Ovary (tissue), 9 donors: Measurements from ENCODE around the gene MMP24OS. TPM values are rescaled to one million over a fixed set of nuclear protein-coding genes. Genes with fewer than 3 reads are reported as not detected.
"Not testable (repeated sequence)": the region's sequence is repeated elsewhere in the genome, so short reads cannot be mapped to it uniquely, and the experiment has no call there.

Experiments used
- DNase-seq, 5 donors: peaks; one replicate each; pipeline ENCODE4 v3.0.0-alpha.2; 2019 to 2020
- H3K27ac ChIP-seq, 2 donors: fragments of 200-600 bp; one replicate each; pipeline versions ENCODE4 v1.5.1 to v1.8.0; 2019 to 2022
- H3K27me3 ChIP-seq: fragments of 200-600 bp; one replicate; pipeline ENCODE4 v1.8.0; 2022
- H3K36me3 ChIP-seq: fragments of 200-600 bp; sonication (generic); one replicate; pipeline ENCODE4 v1.5.1; 2019
- H3K4me1 ChIP-seq: one replicate; pipeline ENCODE4 v1.8.1; 2013; ENCODE audit warnings: mild to moderate bottlenecking, moderate library complexity; ENCODE audit not compliant: insufficient read depth
- H3K4me3 ChIP-seq: fragments of 200-600 bp; sonication (generic); one replicate; pipeline ENCODE4 v1.5.1; 2017
- H3K9me3 ChIP-seq, 2 donors: fragments of 200-600 bp in 1 of 2; sonication (generic) in 1 of 2; one replicate each; pipeline versions ENCODE4 v1.5.1 to v1.8.1; 2013 to 2019; ENCODE audit warnings: mild to moderate bottlenecking in 1 of 2, moderate library complexity in 1 of 2
- EP300 ChIP-seq: sonication (generic); formaldehyde crosslinking; IDR thresholded peaks from one replicate; pipeline ENCODE4 v1.6.1; 2017; ENCODE audit warnings: antibody characterized with exemption
- POLR2A ChIP-seq: fragments of 450-650 bp; IDR thresholded peaks from one replicate; pipeline ENCODE4 v1.6.1; 2017; ENCODE audit warnings: antibody characterized with exemption, mild to moderate bottlenecking, moderate library complexity
- WGBS, 3 donors: extraction: QIAGEN DNeasy Blood & Tissue Kit in 1 of 3; methylation state at CpG; one replicate each; pipeline versions ENCODE4 v1.1.5 to v1.1.7; 2013 to 2017; 5-methylcytosine and 5-hydroxymethylcytosine counted together
- intact Hi-C, 4 donors: fragments of 100-400 bp; cut with DNase I; formaldehyde crosslinking; loops; one replicate each; pipeline versions ENCODE4 v1.11.0 to v1.15.1; 2022 to 2023
- polyA plus RNA-seq, 2 donors: library from polyadenylated mRNA; stranded (reverse); fragments of 200-250 nt in 1 of 2; fragments of 350-450 nt in 1 of 2; fragmentation: Illumina TruSeq in 1 of 2; extraction: RNeasy Lipid Tissue Mini Kit (QIAGEN cat#74804) in 1 of 2; gene quantifications; one replicate each; pipeline ENCODE4 v1.2.3, GENCODE V29; 2013 to 2014
- total RNA-seq, 7 donors: library from RNA; depleted of rRNA in 2 of 7; stranded (reverse); fragments of >200 nt in 2 of 7; fragmentation: NEBNext Ultra II Directional in 3 of 7; extraction: Animal tissue kit (Norgen Biotek cat#: 25700) in 3 of 7; gene quantifications; one replicate each; pipeline versions ENCODE4 v1.1.0 to v1.2.4, GENCODE V29; 2016 to 2023
- TF ChIP-seq, protein P1 (sequence below), 3 donors: fragments of 450-650 bp in 2 of 3; fragments of 200-600 bp in 1 of 3; IDR thresholded peaks; one replicate each; pipeline versions ENCODE4 v1.5.1 to v1.8.0; 2016 to 2022; ENCODE audit warnings: antibody characterized with exemption in 3 of 3, mild to moderate bottlenecking in 1 of 3
- donor health status: DM: no; HTN: no; CAD: no; lungs with moderate emphysema.
- donor health status: DM: no; HTN: no; CAD: no.
- donor health status: Bipolar disorder and iron deficiency.
- donor health status: DM: yes; HTN: yes; CAD: no.
- donor health status: DM: no; HTN: no; CAD: no.
- donor health status: DM: yes; HTN: yes; CAD: no.

MMP24OS gene
- total and polyA plus RNA-seq, 9 donors, result 20.5 to 77.7 (median 57.8) TPM

DNA sequence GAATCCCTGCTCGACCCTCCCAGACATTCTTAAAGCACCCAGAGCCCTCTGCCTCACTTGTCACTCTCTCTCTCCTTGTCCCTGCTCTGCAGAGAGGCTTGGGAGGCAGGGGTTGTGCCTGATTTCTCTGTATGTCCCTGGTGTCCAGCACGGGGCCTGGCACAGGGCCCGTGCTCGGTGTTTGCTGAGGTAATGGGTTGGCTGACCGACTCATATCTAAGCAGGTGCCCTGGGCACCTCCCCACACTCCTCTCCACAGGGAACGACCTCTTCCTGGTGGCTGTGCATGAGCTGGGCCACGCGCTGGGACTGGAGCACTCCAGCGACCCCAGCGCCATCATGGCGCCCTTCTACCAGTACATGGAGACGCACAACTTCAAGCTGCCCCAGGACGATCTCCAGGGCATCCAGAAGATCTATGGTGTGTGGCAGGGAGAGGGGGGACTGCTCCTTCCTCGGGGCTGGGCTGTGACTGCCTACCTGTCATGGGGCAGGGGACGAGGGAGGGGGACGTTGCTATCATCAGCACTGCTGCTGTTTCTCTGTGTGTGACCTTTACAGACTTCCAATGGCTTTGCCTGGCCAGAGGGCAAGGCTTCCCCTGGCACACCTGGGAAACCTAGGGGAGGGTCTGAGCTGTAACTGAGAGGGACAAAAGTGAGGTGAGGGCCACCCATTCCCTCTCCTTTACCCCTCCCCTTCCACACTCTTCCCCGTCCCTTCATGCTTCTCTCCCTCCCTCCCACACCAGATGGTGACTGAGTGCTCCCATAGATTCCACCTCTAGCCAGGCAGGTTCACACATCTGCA lies 14.2 kb downstream of the MMP24OS start:
- no peak overlapping the region for H3K4me3 ChIP-seq
- no peak for DNase-seq
- TF ChIP-seq, protein P1, sequence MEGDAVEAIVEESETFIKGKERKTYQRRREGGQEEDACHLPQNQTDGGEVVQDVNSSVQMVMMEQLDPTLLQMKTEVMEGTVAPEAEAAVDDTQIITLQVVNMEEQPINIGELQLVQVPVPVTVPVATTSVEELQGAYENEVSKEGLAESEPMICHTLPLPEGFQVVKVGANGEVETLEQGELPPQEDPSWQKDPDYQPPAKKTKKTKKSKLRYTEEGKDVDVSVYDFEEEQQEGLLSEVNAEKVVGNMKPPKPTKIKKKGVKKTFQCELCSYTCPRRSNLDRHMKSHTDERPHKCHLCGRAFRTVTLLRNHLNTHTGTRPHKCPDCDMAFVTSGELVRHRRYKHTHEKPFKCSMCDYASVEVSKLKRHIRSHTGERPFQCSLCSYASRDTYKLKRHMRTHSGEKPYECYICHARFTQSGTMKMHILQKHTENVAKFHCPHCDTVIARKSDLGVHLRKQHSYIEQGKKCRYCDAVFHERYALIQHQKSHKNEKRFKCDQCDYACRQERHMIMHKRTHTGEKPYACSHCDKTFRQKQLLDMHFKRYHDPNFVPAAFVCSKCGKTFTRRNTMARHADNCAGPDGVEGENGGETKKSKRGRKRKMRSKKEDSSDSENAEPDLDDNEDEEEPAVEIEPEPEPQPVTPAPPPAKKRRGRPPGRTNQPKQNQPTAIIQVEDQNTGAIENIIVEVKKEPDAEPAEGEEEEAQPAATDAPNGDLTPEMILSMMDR (IDR thresholded peaks at IDR 0.05), result no peak
- TF ChIP-seq EP300 (no peak), POLR2A (no peak)
- no peaks in the 10 kb centered on the region for H3K27me3 ChIP-seq
- WGBS, 3 donors, result 68 to 69% (median 69%) methylated on average over 17 of the region's 17 CpGs
- H3K27ac ChIP-seq, result no peak overlapping the region
- H3K9me3 ChIP-seq, result no peaks in the 10 kb centered on the region
- no peaks in the 10 kb centered on the region for H3K4me1 ChIP-seq
- no peaks in the 10 kb centered on the region for H3K36me3 ChIP-seq
- intact Hi-C loops, result no loop called here

DNA sequence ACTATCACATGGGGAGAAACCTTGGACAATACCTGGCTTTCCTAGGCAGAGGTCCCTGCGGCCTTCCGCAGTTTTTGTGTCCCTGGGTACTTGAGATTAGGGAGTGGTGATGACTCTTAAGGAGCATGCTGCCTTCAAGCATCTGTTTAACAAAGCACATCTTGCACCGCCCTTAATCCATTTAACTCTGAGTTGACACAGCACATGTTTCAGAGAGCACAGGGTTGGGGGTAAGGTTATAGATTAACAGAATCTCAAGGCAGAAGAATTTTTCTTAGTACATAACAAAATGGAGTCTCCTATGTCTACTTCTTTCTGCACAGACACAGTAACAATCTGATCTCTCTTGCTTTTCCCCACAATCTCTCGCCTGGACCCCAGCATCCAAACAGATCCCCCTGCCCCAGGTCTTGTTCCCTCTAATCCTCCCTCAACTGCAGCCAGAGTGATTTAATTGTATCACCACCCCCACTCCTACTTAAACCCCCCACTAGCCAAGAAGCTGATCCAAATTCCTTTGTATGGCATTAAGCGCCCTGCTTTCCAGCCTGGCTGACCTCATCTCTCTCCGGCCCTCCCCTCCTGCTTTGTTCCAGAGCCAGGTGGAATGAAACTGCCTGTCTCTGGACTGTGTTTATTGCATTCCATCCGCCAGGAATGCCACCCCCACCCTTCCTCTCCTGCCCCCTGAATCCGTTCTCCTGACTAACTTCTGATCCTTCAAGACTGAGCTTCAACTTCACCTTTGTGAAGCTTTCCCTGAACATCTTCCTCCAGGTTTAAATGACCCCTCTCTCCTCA lies 15.0 kb downstream of the MMP24OS start:
- WGBS, 3 donors, result 26 to 43% (median 30%) methylated on average over 5 of the region's 8 CpGs
- H3K4me1 ChIP-seq, H3K27ac ChIP-seq, intact Hi-C loops, DNase-seq, H3K4me3 ChIP-seq, H3K27me3 ChIP-seq, H3K9me3 ChIP-seq, H3K36me3 ChIP-seq: not testable (repeated sequence)

DNA sequence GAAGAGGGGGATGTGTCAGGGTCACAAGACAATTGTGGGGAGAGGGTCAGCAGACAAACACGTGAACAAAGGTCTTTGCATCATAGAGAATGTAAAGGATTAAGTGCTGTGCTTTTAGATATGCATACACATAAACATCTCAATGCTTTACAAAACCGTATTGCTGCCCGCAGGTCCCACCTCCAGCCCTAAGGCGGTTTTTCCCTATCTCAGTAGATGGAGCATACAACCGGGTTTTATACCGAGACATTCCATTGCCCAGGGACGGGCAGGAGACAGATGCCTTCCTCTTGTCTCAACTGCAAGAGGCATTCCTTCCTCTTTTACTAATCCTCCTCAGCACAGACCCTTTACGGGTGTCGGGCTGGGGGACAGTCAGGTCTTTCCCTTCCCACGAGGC lies 15.6 kb downstream of the MMP24OS start:
- H3K4me3 ChIP-seq, H3K9me3 ChIP-seq, H3K27ac ChIP-seq, H3K27me3 ChIP-seq, H3K4me1 ChIP-seq, H3K36me3 ChIP-seq, intact Hi-C loops, DNase-seq: not testable (repeated sequence)
- WGBS, 3 donors, result 83% methylated on average over 7 to 8 of the region's 10 CpGs

DNA sequence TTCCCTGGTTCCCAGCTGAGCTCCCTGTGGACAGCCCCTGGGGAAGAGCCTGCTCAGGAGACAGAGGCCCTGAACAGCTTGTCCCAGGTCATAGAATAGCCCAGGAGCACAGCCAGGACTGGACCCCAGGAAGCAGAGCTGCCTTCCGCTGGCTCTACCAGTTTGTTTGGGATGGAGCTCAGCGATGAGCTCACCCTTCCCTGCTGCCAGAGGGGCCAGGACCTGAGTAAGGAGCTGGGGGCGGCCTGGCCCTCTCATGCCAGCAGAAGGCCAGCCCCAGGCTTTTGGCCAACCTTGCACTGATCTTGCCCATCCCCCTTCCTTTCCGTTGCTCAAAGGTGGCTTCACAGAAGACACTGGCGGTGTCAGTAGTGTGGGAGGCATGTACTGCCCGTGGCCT lies 17.5 kb downstream of the MMP24OS start:
- no peaks in the 10 kb centered on the region for H3K27me3 ChIP-seq
- WGBS, 3 donors, result 85 to 89% (median 86%) methylated on average over 6 of the region's 6 CpGs
- no peaks in the 10 kb centered on the region for H3K36me3 ChIP-seq
- TF ChIP-seq, protein P1 (IDR thresholded peaks at IDR 0.05), result no peak
- no peak for TF ChIP-seq EP300
- no peak for TF ChIP-seq POLR2A
- H3K4me1 ChIP-seq, result no peaks in the 10 kb centered on the region
- H3K9me3 ChIP-seq, result no peaks in the 10 kb centered on the region
- no peak for DNase-seq
- no peak overlapping the region for H3K4me3 ChIP-seq
- intact Hi-C loops, result no loop called here
- H3K27ac ChIP-seq, result no peak overlapping the region

DNA sequence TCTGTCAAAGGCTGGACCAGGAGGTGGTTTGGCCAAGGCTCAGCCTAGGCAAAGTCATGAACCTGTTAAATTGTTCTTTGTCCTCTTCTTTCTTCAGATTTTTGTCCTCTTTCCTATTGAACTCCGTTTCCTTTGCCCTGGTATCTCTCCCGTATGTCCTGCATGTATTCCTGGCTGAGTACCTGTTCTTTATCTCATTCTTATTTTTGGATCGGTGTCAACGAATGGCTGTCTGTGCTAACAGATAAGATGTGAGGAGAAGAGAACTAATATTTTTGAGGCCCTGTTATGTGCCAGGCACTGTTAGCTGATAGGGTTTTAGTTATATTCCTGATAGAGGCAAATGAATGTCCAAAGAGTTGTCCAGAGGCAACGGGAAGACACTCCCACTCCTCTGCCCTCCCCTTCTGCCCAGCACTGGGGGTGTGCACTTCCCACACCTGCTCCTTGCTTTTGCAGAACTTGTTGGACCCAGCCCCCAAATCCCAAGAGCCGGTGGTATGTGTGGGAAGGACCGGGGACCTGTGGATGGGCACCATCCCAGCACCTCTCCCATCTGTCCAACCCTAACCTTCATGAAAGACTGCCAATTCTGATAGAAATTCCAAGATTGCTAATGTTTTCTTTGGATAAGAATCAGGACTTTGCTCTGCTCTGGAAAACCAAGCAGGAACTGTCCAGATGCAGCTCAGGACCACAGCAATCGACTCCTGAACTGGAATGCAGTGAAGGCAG lies 20.6 kb downstream of the MMP24OS start:
- DNase-seq, result no peak
- H3K9me3 ChIP-seq, result no peaks in the 10 kb centered on the region
- H3K36me3 ChIP-seq, result no peaks in the 10 kb centered on the region
- no peak overlapping the region for H3K27ac ChIP-seq
- intact Hi-C loops, result no loop called here
- H3K27me3 ChIP-seq, result no peaks in the 10 kb centered on the region
- TF ChIP-seq EP300 (no peak), POLR2A (no peak)
- TF ChIP-seq, protein P1 (IDR thresholded peaks at IDR 0.05), result no peak
- H3K4me3 ChIP-seq, result no peak overlapping the region
- no peaks in the 10 kb centered on the region for H3K4me1 ChIP-seq
- WGBS, 3 donors, result 42 to 51% (median 47%) methylated on average over 8 of the region's 8 CpGs
